ENCODE measurements around the gene ANP32B.

ANP32B gene

GRCh38 chr9:97994703-97995102 is 11.6 kb downstream of the ANP32B start:
- TF ChIP-seq TAF1 (IDR thresholded peaks at IDR 0.05; ENCODE audit: borderline replicate concordance, insufficient read depth, low read length) (no peak), POLR2AphosphoS5 (IDR thresholded peaks at IDR 0.05; ENCODE audit: low read depth, low read length) (no peak), FOXP2 (optimal IDR thresholded peaks at IDR 0.05; ENCODE audit: borderline replicate concordance, extremely low read depth, extremely low read length, insufficient read depth) (no peak), SIN3A (IDR thresholded peaks at IDR 0.05; ENCODE audit: borderline replicate concordance, insufficient read depth, low read length) (no peak), REST (IDR thresholded peaks at IDR 0.05; ENCODE audit: insufficient read depth in 1 of 2, low read depth in 2 of 2, low read length in 2 of 2) (no peak)

- TF ChIP-seq POLR2AphosphoS5 (IDR thresholded peaks at IDR 0.05; ENCODE audit: low read depth, low read length) (no peak), SIN3A (IDR thresholded peaks at IDR 0.05; ENCODE audit: borderline replicate concordance, insufficient read depth, low read length) (no peak), FOXP2 (optimal IDR thresholded peaks at IDR 0.05; ENCODE audit: borderline replicate concordance, extremely low read depth, extremely low read length, insufficient read depth) (no peak), TAF1 (IDR thresholded peaks at IDR 0.05; ENCODE audit: borderline replicate concordance, insufficient read depth, low read length) (no peak), REST (IDR thresholded peaks at IDR 0.05; ENCODE audit: insufficient read depth in 1 of 2, low read depth in 2 of 2, low read length in 2 of 2) (no peak)
Measured at GRCh38 chr9:97997330-97998276, 14.5 kb downstream of the ANP32B start.

GRCh38 chr9:98002808-98003207 is 19.7 kb downstream of the ANP32B start:
- TF ChIP-seq TAF1 (IDR thresholded peaks at IDR 0.05; ENCODE audit: borderline replicate concordance, insufficient read depth, low read length) = no peak
- TF ChIP-seq REST (IDR thresholded peaks at IDR 0.05; ENCODE audit: insufficient read depth in 1 of 2, low read depth in 2 of 2, low read length in 2 of 2) = no peak
- TF ChIP-seq SIN3A (IDR thresholded peaks at IDR 0.05; ENCODE audit: borderline replicate concordance, insufficient read depth, low read length) = no peak
- no peak for TF ChIP-seq FOXP2 (optimal IDR thresholded peaks at IDR 0.05; ENCODE audit: borderline replicate concordance, extremely low read depth, extremely low read length, insufficient read depth)
- no peak for TF ChIP-seq POLR2AphosphoS5 (IDR thresholded peaks at IDR 0.05; ENCODE audit: low read depth, low read length)

- TF ChIP-seq REST (IDR thresholded peaks at IDR 0.05; ENCODE audit: insufficient read depth in 1 of 2, low read depth in 2 of 2, low read length in 2 of 2) (no peak), FOXP2 (optimal IDR thresholded peaks at IDR 0.05; ENCODE audit: borderline replicate concordance, extremely low read depth, extremely low read length, insufficient read depth) (no peak), SIN3A (IDR thresholded peaks at IDR 0.05; ENCODE audit: borderline replicate concordance, insufficient read depth, low read length) (no peak), POLR2AphosphoS5 (IDR thresholded peaks at IDR 0.05; ENCODE audit: low read depth, low read length) (no peak), TAF1 (IDR thresholded peaks at IDR 0.05; ENCODE audit: borderline replicate concordance, insufficient read depth, low read length) (no peak)
Measured at GRCh38 chr9:98006127-98006796, 23.1 kb downstream of the ANP32B start.

Data from PFSK-1 (cell line).